WTC11 (cell line): ENCODE results near the gene TBC1D17. TPM values are rescaled to one million over a fixed set of nuclear protein-coding genes. Genes with fewer than 3 reads are reported as not detected.
A peak's percentile ranks its signal among the peaks of the same experiment; 100 is the strongest.

ENCODE experiments used
- ATAC-seq: fragments of 200-7000 bp; cut with Tn5 transposase; 2 replicates; pipeline ENCODE4 v1.10.0; 2021; ENCODE audit warnings: mild to moderate bottlenecking, moderate library complexity
- CTCF ChIA-PET: fragments of 300-600 bp; sonication (Branson Sonifier 250); formaldehyde crosslinking; loops from one replicate; lab custom pipeline; 2021; ENCODE audit warnings: antibody characterized with exemption; lab: Charles Lee
- POLR2A ChIA-PET: fragments of 350-600 bp; sonication (Branson Sonifier 250); formaldehyde crosslinking; loops from one replicate; lab custom pipeline; 2021; ENCODE audit warnings: antibody characterized with exemption; lab: Charles Lee
- DNase-seq: peaks from one replicate; pipeline ENCODE4 v3.0.0; 2021; ENCODE audit warnings: low spot score
- H3K27ac Mint-ChIP-seq: 2 replicates; pipeline ENCODE4 v1.8.0; 2021; ENCODE audit warnings: mixed read lengths
- H3K27me3 Mint-ChIP-seq: 2 replicates; pipeline ENCODE4 v1.8.0; 2021; ENCODE audit warnings: low read depth, mild to moderate bottlenecking, moderate library complexity, mixed read lengths
- H3K36me3 Mint-ChIP-seq: 2 replicates; pipeline ENCODE4 v1.8.0; 2021; ENCODE audit warnings: mixed read lengths
- H3K4me1 Mint-ChIP-seq: 2 replicates; pipeline ENCODE4 v1.8.0; 2022; ENCODE audit warnings: mixed read lengths
- H3K4me3 Mint-ChIP-seq: 2 replicates; pipeline ENCODE4 v1.8.0; 2021; ENCODE audit warnings: mild to moderate bottlenecking, moderate library complexity, mixed read lengths
- H3K9me3 Mint-ChIP-seq: 2 replicates; pipeline ENCODE4 v1.8.0; 2021; ENCODE audit warnings: mixed read lengths
- CREM ChIP-seq: sonication (generic); formaldehyde crosslinking; IDR thresholded peaks from 2 replicates; pipeline ENCODE4 v1.8.1; 2022; ENCODE audit warnings: mild to moderate bottlenecking, missing genetic modification reagents, moderate library complexity
- E2F1 ChIP-seq: sonication (generic); formaldehyde crosslinking; IDR thresholded peaks from 2 replicates; pipeline ENCODE4 v1.8.0; 2022; ENCODE audit warnings: mild to moderate bottlenecking, missing genetic modification reagents
- ETV6 ChIP-seq: sonication (generic); formaldehyde crosslinking; IDR thresholded peaks from 2 replicates; pipeline ENCODE4 v1.8.1; 2022; ENCODE audit warnings: mild to moderate bottlenecking, missing genetic modification reagents
- FOXK1 ChIP-seq: sonication (generic); formaldehyde crosslinking; IDR thresholded peaks from 2 replicates; pipeline ENCODE4 v1.8.0; 2022; ENCODE audit warnings: mild to moderate bottlenecking, moderate library complexity, missing genetic modification reagents
- FOXP1 ChIP-seq: sonication (generic); formaldehyde crosslinking; IDR thresholded peaks from 2 replicates; pipeline ENCODE4 v1.8.0; 2022; ENCODE audit warnings: missing genetic modification reagents, mild to moderate bottlenecking, moderate library complexity, borderline replicate concordance
- FOXP4 ChIP-seq: sonication (generic); formaldehyde crosslinking; IDR thresholded peaks from 2 replicates; pipeline ENCODE4 v1.8.0; 2022; ENCODE audit warnings: mild to moderate bottlenecking, missing genetic modification reagents
- IRF1 ChIP-seq: sonication (generic); formaldehyde crosslinking; IDR thresholded peaks from 2 replicates; pipeline ENCODE4 v1.8.0; 2023; ENCODE audit warnings: missing genetic modification reagents
- NFYB ChIP-seq: sonication (generic); formaldehyde crosslinking; conservative IDR thresholded peaks from 2 replicates; pipeline ENCODE4 v1.8.0; 2022; ENCODE audit warnings: low read depth, missing genetic modification reagents
- PRDM15 ChIP-seq: sonication (generic); formaldehyde crosslinking; IDR thresholded peaks from 2 replicates; pipeline ENCODE4 v1.8.0; 2022; ENCODE audit warnings: missing genetic modification reagents
- RORB ChIP-seq: fragments of 250-450 bp; sonication (Bioruptor Pico); IDR thresholded peaks from 2 replicates; pipeline ENCODE4 v1.9.0; 2021; ENCODE audit warnings: mild to moderate bottlenecking
- SMAD3 ChIP-seq: sonication (generic); formaldehyde crosslinking; IDR thresholded peaks from 2 replicates; pipeline ENCODE4 v1.8.0; 2022; ENCODE audit warnings: missing genetic modification reagents, mild to moderate bottlenecking, borderline replicate concordance
- SP1 ChIP-seq: sonication (generic); formaldehyde crosslinking; conservative IDR thresholded peaks from 2 replicates; pipeline ENCODE4 v1.8.1; 2022; ENCODE audit warnings: missing genetic modification reagents
- ZNF232 ChIP-seq: sonication (generic); formaldehyde crosslinking; IDR thresholded peaks from 2 replicates; pipeline ENCODE4 v1.8.0; 2022; ENCODE audit warnings: mild to moderate bottlenecking, missing genetic modification reagents
- ZNF396 ChIP-seq: fragments of 250-450 bp; sonication (Bioruptor Pico); IDR thresholded peaks from 2 replicates; pipeline ENCODE4 v1.8.0; 2021; ENCODE audit warnings: mild to moderate bottlenecking, moderate library complexity, borderline replicate concordance
- ZNF416 ChIP-seq: fragments of 250-450 bp; sonication (Bioruptor Pico); IDR thresholded peaks from 2 replicates; pipeline ENCODE4 v1.9.0; 2021; ENCODE audit warnings: mild to moderate bottlenecking, inconsistent platforms
- total RNA-seq: library from RNA; stranded (reverse); gene quantifications from 3 replicates; pipeline ENCODE4 v1.2.3, GENCODE V29; 2021
- TF ChIP-seq, protein P1 (sequence below): sonication (generic); formaldehyde crosslinking; IDR thresholded peaks from 2 replicates; pipeline ENCODE4 v1.8.0; 2022; ENCODE audit warnings: mild to moderate bottlenecking, missing genetic modification reagents

The TBC1D17 gene
- total RNA-seq, 1 experiment from 2014 or later: 52.8 TPM

- Mint-ChIP-seq H3K36me3 (peaks cover 6% of the 10 kb centered on the region), H3K4me3 (no peak overlapping the region), H3K4me1 (peaks cover 25% of the 10 kb centered on the region), H3K27ac (peak overlapping the region; percentile 96), H3K9me3 (peaks cover 3% of the 10 kb centered on the region; the same call in 1 of the 2 replicates), H3K27me3 (no peaks in the 10 kb centered on the region)
- ATAC-seq: peak; percentile 82
- POLR2A ChIA-PET: interaction anchor here (0.5 to 1.7 kb wide), 10 partner anchors 7 to 1011 kb away, joined by 3 to 13 read pairs (median 5); partner anchors contain the start of genes AKT1S1, AP2A1, ATF5 and FUZ
- TF ChIP-seq SP1 (CRISPR knock-in tag) (peak; percentile 75), FOXP1 (CRISPR knock-in tag) (peak; percentile 77; the same call in 1 of the 2 replicates), FOXP4 (peak; percentile 57; the same call in 1 of the 2 replicates), ZNF416 (0 out of 2 replicates have a peak, but pooled peaks have one; percentile 15), ZNF396 (CRISPR knock-in tag) (no peak), ZNF232 (CRISPR knock-in tag) (no peak), IRF1 (CRISPR knock-in tag) (0 out of 2 replicates have a peak, but pooled peaks have one; percentile 22), PRDM15 (peak; percentile 37; the same call in 1 of the 2 replicates), FOXK1 (CRISPR knock-in tag) (peak; percentile 46; the same call in 1 of the 2 replicates), CREM (CRISPR knock-in tag) (no peak), SMAD3 (CRISPR knock-in tag) (peak; percentile 86; the same call in 1 of the 2 replicates), NFYB (CRISPR knock-in tag) (peak; percentile 86), ETV6 (CRISPR knock-in tag) (peak; percentile 79)
- TF ChIP-seq, protein P1, sequence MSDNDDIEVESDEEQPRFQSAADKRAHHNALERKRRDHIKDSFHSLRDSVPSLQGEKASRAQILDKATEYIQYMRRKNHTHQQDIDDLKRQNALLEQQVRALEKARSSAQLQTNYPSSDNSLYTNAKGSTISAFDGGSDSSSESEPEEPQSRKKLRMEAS (CRISPR knock-in tag): peak; percentile 37; the same call in 1 of the 2 replicates
- peak; percentile 97 for DNase-seq
- CTCF ChIA-PET: interaction anchor here (0.6 to 2.2 kb wide), 17 partner anchors 8 to 772 kb away, joined by 3 to 11 read pairs (median 5); partner anchors contain the start of genes AKT1S1, AP2A1, FUZ and PTOV1
Observed at GRCh38 chr19:49869484-49870308, 7.8 kb upstream of the TBC1D17 start.

- Mint-ChIP-seq H3K27ac (peak overlapping the region; percentile 96), H3K36me3 (no peaks in the 10 kb centered on the region; the same call in 1 of the 2 replicates), H3K27me3 (no peaks in the 10 kb centered on the region), H3K4me3 (no peak overlapping the region), H3K9me3 (peaks cover 3% of the 10 kb centered on the region; the same call in 1 of the 2 replicates), H3K4me1 (peaks cover 24% of the 10 kb centered on the region)
- no peak for ATAC-seq
- TF ChIP-seq E2F1 (CRISPR knock-in tag) (no peak), RORB (no peak)
- DNase-seq: no peak
- ChIA-PET POLR2A (interaction anchor here (0.7 to 1.7 kb wide), 3 partner anchors 12 to 1342 kb away, joined by 3 to 7 read pairs (median 6); partner anchors contain the start of gene FUZ), CTCF (no interaction called here)
Observed at GRCh38 chr19:49870309-49870901, 7.1 kb upstream of the TBC1D17 start.
